ENCODE data around the gene HRK. TPM values are rescaled to one million over a fixed set of nuclear protein-coding genes. Genes with fewer than 3 reads are reported as not detected.

The HRK gene
- not detected in 2 replicates for total RNA-seq (2014; rRNA removed; shearing (Covaris generic))

GRCh38 chr12:116881325-116881876, at the start of gene HRK:
TSS of gene HRK (minus strand) at chr12:116881441. CDS start at chr12:116881307, 134 bp downstream.
- DNase-seq (ENCODE audit: low spot score) = no peak

- no peak for DNase-seq (ENCODE audit: low spot score)
These were observed 48.6 kb upstream of the HRK start for GRCh38 chr12:116929885-116930284.

- DNase-seq (ENCODE audit: low spot score) = no peak
These were observed 47.3 kb upstream of the HRK start for GRCh38 chr12:116928504-116928903.

- DNase-seq (ENCODE audit: low spot score) = no peak
These were observed 46.2 kb upstream of the HRK start for GRCh38 chr12:116927244-116927940.

GRCh38 chr12:116926283-116927243, 45.3 kb upstream of the HRK start:
- DNase-seq (ENCODE audit: low spot score) = no peak

GRCh38 chr12:116924558-116925453, 43.6 kb upstream of the HRK start:
- DNase-seq (ENCODE audit: low spot score) = peak; percentile 52

GRCh38 chr12:116922194-116922897, 41.1 kb upstream of the HRK start:
- no peak for DNase-seq (ENCODE audit: low spot score)

GRCh38 chr12:116920939-116921338, 39.7 kb upstream of the HRK start:
- no peak for DNase-seq (ENCODE audit: low spot score)

- no peak for DNase-seq (ENCODE audit: low spot score)
These were observed 38.7 kb upstream of the HRK start for GRCh38 chr12:116919706-116920485.

- no peak for DNase-seq (ENCODE audit: low spot score)
These were observed 38.0 kb upstream of the HRK start for GRCh38 chr12:116919247-116919661.

GRCh38 chr12:116918464-116918863, 37.2 kb upstream of the HRK start:
- DNase-seq (ENCODE audit: low spot score) = no peak

GRCh38 chr12:116916714-116917114, 35.5 kb upstream of the HRK start:
- DNase-seq (ENCODE audit: low spot score) = peak; percentile 85

GRCh38 chr12:116916122-116916521, 34.9 kb upstream of the HRK start:
- peak; percentile 72 for DNase-seq (ENCODE audit: low spot score)

GRCh38 chr12:116915326-116915725, 34.1 kb upstream of the HRK start:
- DNase-seq (ENCODE audit: low spot score) = no peak

- DNase-seq (ENCODE audit: low spot score) = peak; percentile 72
These were observed 29.6 kb upstream of the HRK start, which contains the start of gene FBXW8 for GRCh38 chr12:116910645-116911451. TSS of gene FBXW8 (plus strand) at chr12:116910950. CDS start at chr12:116911038, 88 bp downstream.

GRCh38 chr12:116910280-116910644, 29.0 kb upstream of the HRK start:
- DNase-seq (ENCODE audit: low spot score) = no peak

- no peak for DNase-seq (ENCODE audit: low spot score)
These were observed 25.0 kb upstream of the HRK start for GRCh38 chr12:116906285-116906684.

- no peak for DNase-seq (ENCODE audit: low spot score)
These were observed 22.6 kb upstream of the HRK start for GRCh38 chr12:116903818-116904217.

- no peak for DNase-seq (ENCODE audit: low spot score)
These were observed 20.4 kb upstream of the HRK start for GRCh38 chr12:116901612-116902011.

Data from HT-29 (cell line).